GM12864 (cell line): ENCODE results near the gene HNRNPA2B1.
A peak's percentile ranks its signal among the peaks of the same experiment; 100 is the strongest.
"Not testable (repeated sequence)": the region's sequence is repeated elsewhere in the genome, so short reads cannot be mapped to it uniquely, and the experiment has no call there.

Experiments
- DNase-seq: peaks from one replicate; pipeline ENCODE4 v3.0.0-alpha.2; 2011; ENCODE audit warnings: low read depth
- H3K4me3 ChIP-seq: 2 replicates; pipeline ENCODE4 v1.5.1; 2011; ENCODE audit warnings: mild to moderate bottlenecking, low read depth, low read length, control low read depth
- TF ChIP-seq, protein P1 (sequence below): IDR thresholded peaks from 2 replicates; pipeline ENCODE4 v1.5.1; 2011; ENCODE audit warnings: low read depth, mild to moderate bottlenecking, moderate library complexity, low read length, control low read depth, inconsistent platforms; ENCODE audit errors: missing control alignments

HNRNPA2B1 gene

DNA sequence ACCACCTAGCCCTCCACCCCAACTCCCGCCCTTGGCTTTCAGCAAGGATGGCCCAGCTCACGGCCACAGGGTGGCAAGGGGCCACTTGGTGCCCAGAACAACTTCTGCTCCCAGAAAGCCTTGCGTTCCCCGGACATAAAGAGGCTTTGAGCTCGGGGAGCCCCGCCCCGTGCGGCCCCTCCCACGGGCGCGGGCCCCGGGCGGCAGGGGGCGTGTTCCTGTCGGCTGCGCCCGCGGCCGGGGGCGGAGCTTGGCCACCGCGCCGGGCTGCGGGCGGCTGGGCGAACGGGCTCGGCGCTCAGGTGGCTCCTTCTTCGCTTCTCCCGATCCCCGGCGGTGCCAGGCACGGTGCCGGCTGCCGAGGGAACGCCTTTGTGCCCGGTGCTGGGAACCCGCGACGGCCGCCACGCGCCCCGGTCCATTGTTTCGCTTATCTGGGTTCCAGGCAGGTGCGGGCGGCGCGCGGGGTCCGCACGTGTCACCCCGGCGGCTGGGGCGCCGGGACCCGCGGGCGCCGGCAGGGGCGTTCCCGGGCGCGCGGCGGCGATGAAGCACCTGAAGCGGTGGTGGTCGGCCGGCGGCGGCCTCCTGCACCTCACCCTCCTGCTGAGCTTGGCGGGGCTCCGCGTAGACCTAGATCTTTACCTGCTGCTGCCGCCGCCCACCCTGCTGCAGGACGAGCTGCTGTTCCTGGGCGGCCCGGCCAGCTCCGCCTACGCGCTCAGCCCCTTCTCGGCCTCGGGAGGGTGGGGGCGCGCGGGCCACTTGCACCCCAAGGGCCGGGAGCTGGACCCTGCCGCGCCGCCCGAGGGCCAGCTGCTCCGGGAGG lies 48.4 kb downstream of the HNRNPA2B1 start, which contains the start of gene NFE2L3:
Gene NFE2L3 (plus strand): TSS at position 246 of the 829 bp plus-strand sequence. CDS start 301 bp downstream, at position 547.
- peak within 1 kb of the TSS; percentile 78 for H3K4me3 ChIP-seq
- DNase-seq: peak; percentile 62
- TF ChIP-seq, protein P1, sequence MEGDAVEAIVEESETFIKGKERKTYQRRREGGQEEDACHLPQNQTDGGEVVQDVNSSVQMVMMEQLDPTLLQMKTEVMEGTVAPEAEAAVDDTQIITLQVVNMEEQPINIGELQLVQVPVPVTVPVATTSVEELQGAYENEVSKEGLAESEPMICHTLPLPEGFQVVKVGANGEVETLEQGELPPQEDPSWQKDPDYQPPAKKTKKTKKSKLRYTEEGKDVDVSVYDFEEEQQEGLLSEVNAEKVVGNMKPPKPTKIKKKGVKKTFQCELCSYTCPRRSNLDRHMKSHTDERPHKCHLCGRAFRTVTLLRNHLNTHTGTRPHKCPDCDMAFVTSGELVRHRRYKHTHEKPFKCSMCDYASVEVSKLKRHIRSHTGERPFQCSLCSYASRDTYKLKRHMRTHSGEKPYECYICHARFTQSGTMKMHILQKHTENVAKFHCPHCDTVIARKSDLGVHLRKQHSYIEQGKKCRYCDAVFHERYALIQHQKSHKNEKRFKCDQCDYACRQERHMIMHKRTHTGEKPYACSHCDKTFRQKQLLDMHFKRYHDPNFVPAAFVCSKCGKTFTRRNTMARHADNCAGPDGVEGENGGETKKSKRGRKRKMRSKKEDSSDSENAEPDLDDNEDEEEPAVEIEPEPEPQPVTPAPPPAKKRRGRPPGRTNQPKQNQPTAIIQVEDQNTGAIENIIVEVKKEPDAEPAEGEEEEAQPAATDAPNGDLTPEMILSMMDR: no peak

GRCh38 chr7:26151650-26151952 lies 48.9 kb downstream of the HNRNPA2B1 start:
- DNase-seq: no peak
- TF ChIP-seq, protein P1: no peak
- peak overlapping the region; percentile 78 for H3K4me3 ChIP-seq

DNA sequence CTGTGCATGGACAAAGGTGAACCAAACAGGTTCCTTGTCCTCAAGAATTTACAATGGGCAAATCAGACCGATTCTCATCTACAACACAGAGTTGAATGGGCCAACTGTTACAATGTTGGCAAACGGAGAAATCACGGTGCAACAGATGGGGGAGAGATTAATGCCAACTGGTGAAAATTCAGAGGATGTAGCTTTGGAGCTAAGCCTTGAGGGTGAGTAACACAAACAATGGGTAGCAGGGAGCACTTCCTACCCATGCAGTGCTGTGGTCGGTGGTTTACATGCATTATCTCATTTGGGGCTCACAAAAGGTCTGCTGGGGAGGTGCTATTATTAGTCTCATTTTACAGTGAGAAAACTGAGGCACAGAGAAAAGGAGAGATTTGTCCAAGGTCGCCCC lies 49.5 kb downstream of the HNRNPA2B1 start:
- no peak for DNase-seq
- peak overlapping the region; percentile 78; the same call in 1 of the 2 replicates for H3K4me3 ChIP-seq
- TF ChIP-seq, protein P1: no peak

DNA sequence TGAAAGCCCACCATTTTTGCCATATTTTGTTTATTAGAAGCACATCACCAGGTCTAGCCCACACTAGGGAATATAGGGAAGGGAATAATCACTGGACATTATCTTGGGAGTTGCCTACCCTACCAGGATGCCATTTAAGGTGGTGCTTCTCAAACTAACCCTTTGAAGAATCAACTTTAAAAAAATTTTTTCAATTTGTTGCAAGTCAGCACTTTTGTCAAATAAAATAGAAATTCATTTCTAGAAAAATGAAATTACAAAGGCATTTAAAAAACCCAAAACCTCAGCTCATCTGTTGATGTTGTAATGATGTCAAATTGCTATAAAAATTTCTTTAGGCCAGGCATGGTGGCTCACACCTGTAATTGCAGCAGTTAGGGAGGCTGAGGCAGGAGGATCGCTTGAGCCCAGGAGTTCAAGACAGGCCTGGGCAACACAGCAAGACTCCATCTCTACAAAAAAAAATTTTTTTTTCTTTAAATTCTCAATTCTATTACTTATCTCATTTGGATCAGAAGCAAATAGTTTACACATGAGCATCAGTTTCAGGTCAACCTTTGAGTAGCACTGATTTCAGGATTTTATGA lies 51.1 kb downstream of the HNRNPA2B1 start:
- no peak overlapping the region for H3K4me3 ChIP-seq
- TF ChIP-seq, protein P1: no peak
- no peak for DNase-seq

- not testable (repeated sequence) for H3K4me3 ChIP-seq, DNase-seq
Measured at GRCh38 chr7:26148307-26148700, 52.2 kb downstream of the HNRNPA2B1 start.

- DNase-seq: not testable (repeated sequence)
Measured at GRCh38 chr7:26147646-26148306, 52.8 kb downstream of the HNRNPA2B1 start.

DNA sequence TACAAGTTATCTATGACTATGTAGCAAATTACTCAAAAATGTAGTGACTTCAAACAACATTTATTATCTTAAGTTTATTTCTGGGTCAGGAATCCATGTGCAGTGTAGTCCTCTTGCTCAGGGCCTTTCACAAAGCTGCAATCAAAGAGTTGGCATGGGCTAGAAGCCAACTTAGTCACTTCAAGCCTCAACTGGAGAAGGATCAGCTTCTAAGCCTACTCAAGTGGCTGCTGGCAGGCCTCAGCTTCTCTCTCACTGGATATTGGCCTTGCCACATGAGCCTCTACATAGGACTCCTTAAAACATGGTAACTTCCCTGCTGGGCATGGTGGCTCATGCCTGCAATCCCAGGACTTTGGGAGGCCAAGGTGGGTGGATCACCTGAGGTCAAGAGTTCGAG lies 53.5 kb downstream of the HNRNPA2B1 start:
- H3K4me3 ChIP-seq: no peak overlapping the region
- TF ChIP-seq, protein P1: no peak
- DNase-seq: no peak

More at GRCh38 chr7:26147646-26148306, 52.8 kb downstream of the HNRNPA2B1 start:
- not testable (repeated sequence) for H3K4me3 ChIP-seq
